Endothelial cell of umbilical vein (primary cell): ENCODE results near the gene CIB4.

Experiments
- CTCF ChIP-seq, 2 donors: IDR thresholded peaks; 1 replicate in 1 of 2; 2 replicates in 1 of 2; pipeline ENCODE4 v1.5.1; 2011; ENCODE audit warnings: low read length in 2 of 2, mild to moderate bottlenecking in 2 of 2, moderate library complexity in 2 of 2, control low read depth in 1 of 2, inconsistent platforms in 1 of 2, low read depth in 1 of 2; ENCODE audit not compliant: insufficient read depth in 1 of 2; ENCODE audit errors: extremely low read depth in 1 of 2
- EZH2 ChIP-seq: IDR thresholded peaks from 2 replicates; pipeline ENCODE4 v1.6.1; 2012; ENCODE audit warnings: borderline replicate concordance, low read depth, mild to moderate bottlenecking, moderate library complexity, low read length, inconsistent platforms; ENCODE audit not compliant: severe bottlenecking
- MAX ChIP-seq: IDR thresholded peaks from 2 replicates; pipeline ENCODE4 v1.6.1; 2011; ENCODE audit not compliant: insufficient read depth, insufficient read length
- MYC ChIP-seq: IDR thresholded peaks from one replicate; pipeline ENCODE4 v1.6.1; 2011; ENCODE audit warnings: mild to moderate bottlenecking, low read depth, low read length
- POLR2A ChIP-seq: IDR thresholded peaks from 2 replicates; pipeline ENCODE4 v1.6.1; 2012; ENCODE audit warnings: low read depth, mild to moderate bottlenecking, control low read depth, low read length
- POLR2AphosphoS5 ChIP-seq: IDR thresholded peaks from 2 replicates; pipeline ENCODE4 v1.6.1; 2012; ENCODE audit warnings: low read depth, mild to moderate bottlenecking, control low read depth, low read length, moderate library complexity; ENCODE audit not compliant: insufficient read depth

GRCh38 chr2:26533661-26534060 is 107.5 kb downstream of the CIB4 start:
- TF ChIP-seq EZH2, result no peak
- no peak for TF ChIP-seq POLR2AphosphoS5
- TF ChIP-seq CTCF (IDR thresholded peaks at IDR 0.05; ENCODE audit: extremely low read depth in 1 of 2, insufficient read depth in 1 of 2, low read depth in 1 of 2, low read length in 2 of 2), result no peak
- TF ChIP-seq POLR2A, result no peak
- no peak for TF ChIP-seq MYC
- TF ChIP-seq MAX, result no peak
